IMR-90 (cell line): Measurements from ENCODE around the gene LEKR1. TPM values are rescaled to one million over a fixed set of nuclear protein-coding genes. Genes with fewer than 3 reads are reported as not detected.

Experiments
- ATAC-seq: fragments of 200-7000 bp; cut with Tn5 transposase; 2 replicates; pipeline ENCODE4 v1.9.1; 2020; ENCODE audit warnings: low read depth, mild to moderate bottlenecking, moderate library complexity
- BruUV-seq: library from RNA; stranded (reverse); fragments of 400-500 nt; replicated peaks from 2 replicates; lab custom pipeline; 2021; lab: Mats Ljungman, UMichigan
- CTCF ChIA-PET: fragments of 300-600 bp; formaldehyde crosslinking; extraction: SDS; loops from one replicate; lab custom pipeline; 2021; ENCODE audit warnings: antibody characterized with exemption; lab: Yijun Ruan, JAX
- POLR2A ChIA-PET: fragments of 300-600 bp; sonication (Branson Sonifier 250); formaldehyde crosslinking; loops from one replicate; lab custom pipeline; 2022; ENCODE audit warnings: antibody characterized with exemption; ENCODE audit not compliant: unreplicated experiment; lab: Charles Lee
- DNase-seq: peaks from one replicate; pipeline ENCODE4 v3.0.0; 2013
- H2AFZ ChIP-seq: replicated peaks from 2 replicates; pipeline ENCODE3; 2013; ENCODE audit warnings: low read length, mild to moderate bottlenecking; ENCODE audit not compliant: poor library complexity
- H2AK5ac ChIP-seq: 2 replicates; pipeline ENCODE4 v1.6.1; 2013; ENCODE audit warnings: low read depth, low read length, inconsistent platforms
- H2AK9ac ChIP-seq: replicated peaks from 2 replicates; pipeline ENCODE3; 2013; ENCODE audit warnings: mild to moderate bottlenecking, low read depth, low read length, moderate library complexity; ENCODE audit not compliant: poor library complexity
- H2BK120ac ChIP-seq: 2 replicates; pipeline ENCODE4 v1.6.1; 2013; ENCODE audit warnings: low read depth, low read length, inconsistent platforms
- H2BK15ac ChIP-seq: 3 replicates; pipeline ENCODE4 v1.6.1; 2013; ENCODE audit warnings: low read depth, low read length, inconsistent platforms
- H2BK20ac ChIP-seq: 2 replicates; pipeline ENCODE4 v1.6.1; 2013; ENCODE audit warnings: low read depth, mild to moderate bottlenecking, inconsistent platforms, low read length, moderate library complexity
- H2BK5ac ChIP-seq: 2 replicates; pipeline ENCODE4 v1.6.1; 2013; ENCODE audit warnings: mild to moderate bottlenecking, low read depth, low read length, inconsistent platforms; ENCODE audit not compliant: poor library complexity, severe bottlenecking
- H3K14ac ChIP-seq: replicated peaks from 2 replicates; pipeline ENCODE4 v1.6.1; 2013; ENCODE audit warnings: low read depth, low read length, inconsistent platforms
- H3K18ac ChIP-seq: 2 replicates; pipeline ENCODE4 v1.6.1; 2013; ENCODE audit warnings: low read depth, low read length, control low read depth
- H3K23ac ChIP-seq: 2 replicates; pipeline ENCODE4 v1.6.1; 2013; ENCODE audit warnings: low read depth, low read length, inconsistent platforms
- H3K27ac ChIP-seq: 2 replicates; pipeline ENCODE4 v1.5.1; 2013; ENCODE audit warnings: mild to moderate bottlenecking, control low read depth, low read length; ENCODE audit not compliant: insufficient read depth
- H3K27me3 ChIP-seq: 2 replicates; pipeline ENCODE4 v1.6.1; 2013; ENCODE audit warnings: low read length; ENCODE audit not compliant: control insufficient read depth, insufficient read depth
- H3K36me3 ChIP-seq: 2 replicates; pipeline ENCODE4 v1.6.1; 2013; ENCODE audit warnings: low read length, mixed read lengths; ENCODE audit not compliant: control insufficient read depth, insufficient read depth
- H3K4ac ChIP-seq: 2 replicates; pipeline ENCODE4 v1.6.1; 2013; ENCODE audit warnings: low read depth, low read length, inconsistent platforms
- H3K4me1 ChIP-seq: 2 replicates; pipeline ENCODE4 v1.6.1; 2013; ENCODE audit warnings: low read length, mixed read lengths; ENCODE audit not compliant: control insufficient read depth, insufficient read depth
- H3K4me2 ChIP-seq: 2 replicates; pipeline ENCODE4 v1.6.1; 2013; ENCODE audit warnings: low read depth, mild to moderate bottlenecking, control low read depth, low read length, moderate library complexity
- H3K4me3 ChIP-seq: 2 replicates; pipeline ENCODE4 v1.5.1; 2013; ENCODE audit warnings: low read depth, mild to moderate bottlenecking, control low read depth, low read length, moderate library complexity; ENCODE audit not compliant: insufficient read depth
- H3K56ac ChIP-seq: 2 replicates; pipeline ENCODE4 v1.6.1; 2013; ENCODE audit warnings: low read length, inconsistent platforms; ENCODE audit not compliant: insufficient read depth; ENCODE audit errors: extremely low read depth
- H3K79me1 ChIP-seq, 2 experiments: 2 replicates each; pipeline ENCODE4 v1.6.1; 2013; ENCODE audit warnings: low read length in 2 of 2, inconsistent platforms in 1 of 2, low read depth in 1 of 2
- H3K9ac ChIP-seq: 2 replicates; pipeline ENCODE4 v1.6.1; 2013; ENCODE audit warnings: low read depth, low read length, control low read depth
- H3K9me1 ChIP-seq: 2 replicates; pipeline ENCODE4 v1.6.1; 2013; ENCODE audit warnings: low read length, inconsistent platforms; ENCODE audit not compliant: insufficient read depth
- H3K9me3 ChIP-seq: 2 replicates; pipeline ENCODE4 v1.6.1; 2013; ENCODE audit warnings: low read length; ENCODE audit not compliant: control insufficient read depth, insufficient read depth
- H4K20me1 ChIP-seq: 2 replicates; pipeline ENCODE4 v1.6.1; 2013; ENCODE audit warnings: low read length, inconsistent platforms; ENCODE audit not compliant: insufficient read depth
- H4K5ac ChIP-seq: 2 replicates; pipeline ENCODE4 v1.6.1; 2013; ENCODE audit warnings: mild to moderate bottlenecking, low read depth, low read length, control low read depth
- H4K8ac ChIP-seq, 2 experiments: 2 replicates each; pipeline ENCODE4 v1.6.1; 2013; ENCODE audit warnings: low read depth in 2 of 2, low read length in 2 of 2, control low read depth in 1 of 2, inconsistent platforms in 1 of 2
- H4K91ac ChIP-seq: 2 replicates; pipeline ENCODE4 v1.6.1; 2013; ENCODE audit warnings: low read depth, low read length, inconsistent platforms; ENCODE audit not compliant: insufficient read depth
- BHLHE40 ChIP-seq: fragments of 150-350 bp; IDR thresholded peaks from 2 replicates; pipeline ENCODE4 v1.6.1; 2016; ENCODE audit warnings: mild to moderate bottlenecking, low read depth, low read length
- CEBPB ChIP-seq: IDR thresholded peaks from 2 replicates; pipeline ENCODE4 v1.6.1; 2012; ENCODE audit warnings: low read depth, low read length, improper control_type of control experiment
- FOS ChIP-seq: fragments of 150-350 bp; IDR thresholded peaks from 2 replicates; pipeline ENCODE4 v1.6.1; 2016; ENCODE audit warnings: low read depth, low read length
- MAFK ChIP-seq: IDR thresholded peaks from 2 replicates; pipeline ENCODE4 v1.6.1; 2012; ENCODE audit warnings: low read depth, low read length, improper control_type of control experiment
- MAZ ChIP-seq: IDR thresholded peaks from 2 replicates; pipeline ENCODE4 v1.6.1; 2012; ENCODE audit warnings: low read depth, mild to moderate bottlenecking, low read length, improper control_type of control experiment, moderate library complexity, borderline replicate concordance
- NFE2L2 ChIP-seq: fragments of 150-350 bp; IDR thresholded peaks from 2 replicates; pipeline ENCODE4 v1.6.1; 2016; ENCODE audit warnings: low read depth, mild to moderate bottlenecking, low read length
- RAD21 ChIP-seq: IDR thresholded peaks from 2 replicates; pipeline ENCODE4 v1.6.1; 2012; ENCODE audit warnings: low read length, improper control_type of control experiment
- RCOR1 ChIP-seq: IDR thresholded peaks from 2 replicates; pipeline ENCODE4 v1.6.1; 2012; ENCODE audit warnings: mild to moderate bottlenecking, low read length, improper control_type of control experiment; ENCODE audit not compliant: insufficient replicate concordance
- RFX5 ChIP-seq: IDR thresholded peaks from 2 replicates; pipeline ENCODE4 v1.8.0; 2012; ENCODE audit warnings: low read depth, mild to moderate bottlenecking, low read length, moderate library complexity
- SMC3 ChIP-seq: fragments of 150-350 bp; IDR thresholded peaks from 2 replicates; pipeline ENCODE4 v1.6.1; 2016; ENCODE audit warnings: low read depth, mild to moderate bottlenecking, antibody characterized with exemption, low read length, moderate library complexity
- USF2 ChIP-seq: fragments of 150-350 bp; IDR thresholded peaks from 2 replicates; pipeline ENCODE4 v1.6.1; 2017; ENCODE audit warnings: mild to moderate bottlenecking, antibody characterized with exemption, low read length, low read depth
- WGBS, 2 experiments: methylation state at CpG; one replicate each; pipeline versions ENCODE4 v1.1.5 to v1.1.7; 2013; ENCODE audit warnings: missing lambda C conversion rate in 2 of 2; ENCODE audit not compliant: insufficient read length in 1 of 2; ENCODE audit errors: extremely low coverage in 2 of 2; 5-methylcytosine and 5-hydroxymethylcytosine counted together
- dilution Hi-C: fragments of 300-500 bp; cut with HindIII; formaldehyde crosslinking; loops from one replicate; pipeline ENCODE4 v1.14.3; 2018; ENCODE audit warnings: low sequenced_read_pairs; ENCODE audit not compliant: unreplicated experiment
- in situ Hi-C: fragments of 300-500 bp; cut with MboI; formaldehyde crosslinking; loops from 3 replicates; pipeline ENCODE4 v1.14.3; 2019; ENCODE audit warnings: low sequenced_read_pairs, inconsistent platforms, mixed read lengths
- intact Hi-C: fragments of 100-400 bp; cut with micrococcal nuclease; formaldehyde crosslinking; loops from 2 replicates; pipeline ENCODE4 v1.10.0; 2022
- polyA plus RNA-seq, 3 experiments: library from polyadenylated mRNA; depleted of rRNA; stranded (reverse); fragments of >200 nt; gene quantifications; 2 replicates each; pipeline ENCODE4 v1.2.3, GENCODE V29; 2012; ENCODE audit warnings: low replicate concordance in 1 of 3
- total RNA-seq: library from RNA; depleted of rRNA; stranded (reverse); fragments of >200 nt; gene quantifications from 2 replicates; pipeline ENCODE4 v1.2.3, GENCODE V29; 2012
- TF ChIP-seq, protein P1 (sequence below): conservative IDR thresholded peaks from 2 replicates; pipeline ENCODE4 v1.5.1; 2012; ENCODE audit warnings: mild to moderate bottlenecking, low read depth, low read length, improper control_type of control experiment

The LEKR1 gene
- total and polyA plus RNA-seq, 2 of the 4 experiments (the other 2 are of a cell fraction) = 0.19 to 0.36 TPM

DNA sequence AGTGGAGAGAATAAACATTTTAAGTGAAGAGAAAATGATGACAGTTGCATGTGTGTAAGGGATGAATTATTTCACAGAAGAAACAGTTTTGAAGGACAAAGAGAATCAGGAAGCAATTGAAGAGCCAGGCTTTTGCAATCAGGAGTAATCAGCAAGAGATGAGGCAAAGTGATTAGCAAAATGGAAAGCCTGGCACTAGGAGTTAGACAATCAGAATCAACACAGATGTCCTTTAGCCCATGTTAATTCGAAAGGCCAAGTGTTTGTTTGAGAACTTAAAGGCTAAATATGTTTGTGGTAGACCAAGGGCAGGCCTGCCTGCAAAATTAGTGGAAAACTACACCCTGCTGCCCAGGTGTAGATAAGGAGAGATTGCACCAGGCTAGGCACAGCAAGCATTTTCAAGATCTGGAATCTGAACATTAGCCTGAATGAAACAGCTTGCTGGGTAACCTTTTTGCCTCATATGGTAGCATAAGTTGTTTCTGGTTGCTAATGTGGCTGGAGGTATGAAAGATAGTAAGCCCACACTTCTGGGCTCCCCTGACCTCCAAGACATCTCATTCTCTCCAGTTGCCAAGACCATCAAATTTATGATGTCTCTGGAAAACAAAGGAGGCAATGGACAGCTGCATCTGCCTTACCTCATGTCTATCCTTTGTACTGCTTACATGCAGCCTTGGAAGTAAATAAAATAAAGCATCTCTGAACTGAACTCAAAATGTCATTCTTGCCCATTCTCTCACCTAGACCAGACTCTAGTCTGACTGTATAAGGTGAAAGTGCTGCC is 22.0 kb upstream of the LEKR1 start:
- H2BK20ac ChIP-seq = no peak overlapping the region
- TF ChIP-seq BHLHE40 (no peak), RAD21 (no peak), NFE2L2 (no peak), MAFK (no peak), MAZ (no peak), USF2 (no peak), SMC3 (no peak), RFX5 (no peak), CEBPB (no peak), FOS (no peak), RCOR1 (no peak)
- TF ChIP-seq, protein P1, sequence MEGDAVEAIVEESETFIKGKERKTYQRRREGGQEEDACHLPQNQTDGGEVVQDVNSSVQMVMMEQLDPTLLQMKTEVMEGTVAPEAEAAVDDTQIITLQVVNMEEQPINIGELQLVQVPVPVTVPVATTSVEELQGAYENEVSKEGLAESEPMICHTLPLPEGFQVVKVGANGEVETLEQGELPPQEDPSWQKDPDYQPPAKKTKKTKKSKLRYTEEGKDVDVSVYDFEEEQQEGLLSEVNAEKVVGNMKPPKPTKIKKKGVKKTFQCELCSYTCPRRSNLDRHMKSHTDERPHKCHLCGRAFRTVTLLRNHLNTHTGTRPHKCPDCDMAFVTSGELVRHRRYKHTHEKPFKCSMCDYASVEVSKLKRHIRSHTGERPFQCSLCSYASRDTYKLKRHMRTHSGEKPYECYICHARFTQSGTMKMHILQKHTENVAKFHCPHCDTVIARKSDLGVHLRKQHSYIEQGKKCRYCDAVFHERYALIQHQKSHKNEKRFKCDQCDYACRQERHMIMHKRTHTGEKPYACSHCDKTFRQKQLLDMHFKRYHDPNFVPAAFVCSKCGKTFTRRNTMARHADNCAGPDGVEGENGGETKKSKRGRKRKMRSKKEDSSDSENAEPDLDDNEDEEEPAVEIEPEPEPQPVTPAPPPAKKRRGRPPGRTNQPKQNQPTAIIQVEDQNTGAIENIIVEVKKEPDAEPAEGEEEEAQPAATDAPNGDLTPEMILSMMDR = no peak
- H2AK5ac ChIP-seq = no peak overlapping the region
- H3K9me3 ChIP-seq = no peaks in the 10 kb centered on the region
- no peak overlapping the region for H4K8ac ChIP-seq
- no peak overlapping the region for H2AFZ ChIP-seq
- H3K27ac ChIP-seq = no peak overlapping the region
- no TSS peak for BruUV-seq
- intact Hi-C loops = no loop called here
- no peak overlapping the region for H2BK120ac ChIP-seq
- no peaks in the 10 kb centered on the region for H3K9me1 ChIP-seq
- no peak overlapping the region for H4K91ac ChIP-seq
- peaks cover 2% of the 10 kb centered on the region; the same call in 1 of the 2 replicates for H3K4me1 ChIP-seq
- no peak overlapping the region for H3K14ac ChIP-seq
- H3K36me3 ChIP-seq = no peaks in the 10 kb centered on the region
- no peak overlapping the region for H2BK5ac ChIP-seq
- no peak overlapping the region for H3K18ac ChIP-seq
- no peak overlapping the region for H3K9ac ChIP-seq
- DNase-seq = no peak
- no peak overlapping the region for H4K5ac ChIP-seq
- in situ Hi-C loops = no loop called here
- POLR2A ChIA-PET = no interaction called here
- H3K4me3 ChIP-seq = no peak overlapping the region
- H3K79me1 ChIP-seq = no peaks in the 10 kb centered on the region
- H3K23ac ChIP-seq = no peak overlapping the region
- CTCF ChIA-PET = interaction anchor here (0.6 kb wide), 1 partner anchor 864 kb away, joined by 4 read pairs; no protein-coding TSS in a partner anchor
- WGBS, 2 experiments = 100% methylated on average over 1 of the region's 1 CpG; no CpG with 5 or more reads in 1 of the 2 experiments
- no peak overlapping the region for H3K56ac ChIP-seq
- ATAC-seq = no peak
- dilution Hi-C loops = no loop called here
- no peaks in the 10 kb centered on the region for H4K20me1 ChIP-seq
- no peaks in the 10 kb centered on the region for H3K27me3 ChIP-seq
- no peak overlapping the region for H2AK9ac ChIP-seq
- H2BK15ac ChIP-seq = no peak overlapping the region
- H3K4ac ChIP-seq = no peak overlapping the region
- no peak overlapping the region for H3K4me2 ChIP-seq
